ENCODE measurements around the gene FIGNL2.

DNA sequence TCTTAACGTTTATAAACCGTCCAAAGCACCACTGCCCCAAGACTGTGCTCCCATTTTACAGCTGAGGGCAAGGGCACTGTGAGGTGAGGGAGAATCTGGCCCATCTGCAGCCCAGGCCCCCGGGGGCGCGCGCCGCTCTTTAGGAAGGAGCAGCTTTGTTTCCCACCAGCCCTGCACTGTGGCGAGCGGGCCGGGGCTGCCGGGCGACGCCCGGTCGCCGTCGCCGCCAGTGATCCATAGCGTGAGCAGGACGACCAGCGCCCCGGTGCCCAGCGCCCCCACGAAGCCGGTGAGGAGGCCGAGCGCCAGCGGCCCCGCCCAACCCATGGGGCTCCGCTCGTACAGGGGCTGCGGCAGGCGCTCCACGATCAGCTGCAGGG is 34.6 kb downstream of the FIGNL2 start:
- TF ChIP-seq EP300 (IDR thresholded peaks at IDR 0.05), result no peak
- TF ChIP-seq, protein P1, sequence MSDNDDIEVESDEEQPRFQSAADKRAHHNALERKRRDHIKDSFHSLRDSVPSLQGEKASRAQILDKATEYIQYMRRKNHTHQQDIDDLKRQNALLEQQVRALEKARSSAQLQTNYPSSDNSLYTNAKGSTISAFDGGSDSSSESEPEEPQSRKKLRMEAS (IDR thresholded peaks at IDR 0.05), result 0 out of 2 replicates have a peak, but pooled peaks have one; percentile 0
- TF ChIP-seq POLR2A (IDR thresholded peaks at IDR 0.05; ENCODE audit: low read length), result no peak
- TF ChIP-seq, protein P2, sequence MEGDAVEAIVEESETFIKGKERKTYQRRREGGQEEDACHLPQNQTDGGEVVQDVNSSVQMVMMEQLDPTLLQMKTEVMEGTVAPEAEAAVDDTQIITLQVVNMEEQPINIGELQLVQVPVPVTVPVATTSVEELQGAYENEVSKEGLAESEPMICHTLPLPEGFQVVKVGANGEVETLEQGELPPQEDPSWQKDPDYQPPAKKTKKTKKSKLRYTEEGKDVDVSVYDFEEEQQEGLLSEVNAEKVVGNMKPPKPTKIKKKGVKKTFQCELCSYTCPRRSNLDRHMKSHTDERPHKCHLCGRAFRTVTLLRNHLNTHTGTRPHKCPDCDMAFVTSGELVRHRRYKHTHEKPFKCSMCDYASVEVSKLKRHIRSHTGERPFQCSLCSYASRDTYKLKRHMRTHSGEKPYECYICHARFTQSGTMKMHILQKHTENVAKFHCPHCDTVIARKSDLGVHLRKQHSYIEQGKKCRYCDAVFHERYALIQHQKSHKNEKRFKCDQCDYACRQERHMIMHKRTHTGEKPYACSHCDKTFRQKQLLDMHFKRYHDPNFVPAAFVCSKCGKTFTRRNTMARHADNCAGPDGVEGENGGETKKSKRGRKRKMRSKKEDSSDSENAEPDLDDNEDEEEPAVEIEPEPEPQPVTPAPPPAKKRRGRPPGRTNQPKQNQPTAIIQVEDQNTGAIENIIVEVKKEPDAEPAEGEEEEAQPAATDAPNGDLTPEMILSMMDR (IDR thresholded peaks at IDR 0.05), result no peak
- no peak for TF ChIP-seq PHF8 (IDR thresholded peaks at IDR 0.05; ENCODE audit: borderline replicate concordance, low read depth)

All from A549 (cell line).